Keratinocyte (primary cell): ENCODE results near the gene THOP1.

Experiments
- CTCF ChIP-seq, 3 experiments: IDR thresholded peaks in 1 of 3; conservative IDR thresholded peaks in 1 of 3; optimal IDR thresholded peaks in 1 of 3; 2 replicates in 2 of 3; 3 replicates in 1 of 3; pipeline versions ENCODE3 to v1.5.1; 2011; ENCODE audit warnings: low read length in 3 of 3, mild to moderate bottlenecking in 3 of 3, moderate library complexity in 2 of 3, control low read depth in 1 of 3, inconsistent platforms in 1 of 3; ENCODE audit not compliant: insufficient read depth in 2 of 3; ENCODE audit errors: extremely low read depth in 1 of 3
- EZH2 ChIP-seq: IDR thresholded peaks from one replicate; pipeline ENCODE4 v1.6.1; 2012; ENCODE audit warnings: inconsistent platforms, mild to moderate bottlenecking, low read length, moderate library complexity

- TF ChIP-seq EZH2 (no peak), CTCF (optimal IDR thresholded peaks at IDR 0.05 in 1 of 3, IDR thresholded peaks at IDR 0.05 in 1 of 3, conservative IDR thresholded peaks at IDR 0.05 in 1 of 3; ENCODE audit: extremely low read depth in 1 of 3, insufficient read depth in 2 of 3, low read length in 3 of 3) (no peak)
These were observed 61.0 kb downstream of the THOP1 start for GRCh38 chr19:2846180-2846894.
